SK-MEL-5 (cell line): Measurements from ENCODE around the gene ZNF334. TPM values are rescaled to one million over a fixed set of nuclear protein-coding genes. Genes with fewer than 3 reads are reported as not detected.
A peak's percentile ranks its signal among the peaks of the same experiment; 100 is the strongest.

Source experiments
- DNase-seq: peaks from one replicate; pipeline ENCODE4 v3.0.0-alpha.2; 2016; ENCODE audit warnings: low read depth, low spot score
- in situ Hi-C: cut with HindIII; loops from 2 replicates; pipeline ENCODE4 v1.10.0; 2016; ENCODE audit warnings: low sequenced_read_pairs, high pct_unique_total_duplicates, low pct_unique_long_range_greater_than_20kb
- polyA plus RNA-seq, 2 experiments: library from polyadenylated mRNA; depleted of rRNA; stranded (reverse); fragments of >200 nt; gene quantifications; 2 replicates each; pipeline ENCODE4 v1.2.3, GENCODE V29; 2015
- total RNA-seq: library from RNA; depleted of rRNA; stranded (reverse); fragments of >200 nt; shearing (Covaris generic); gene quantifications from 2 replicates; pipeline ENCODE4 v1.2.3, GENCODE V29; 2014; rRNA removed

ZNF334 gene
- total RNA-seq = not detected in 2 replicates
- not detected in 2 replicates for polyA plus RNA-seq (2015; cell fraction: cytosol; rRNA removed)
- 0.53 TPM in 1 of 2 replicates, not detected in the other for polyA plus RNA-seq (2015; cell fraction: nucleus; rRNA removed)

DNA sequence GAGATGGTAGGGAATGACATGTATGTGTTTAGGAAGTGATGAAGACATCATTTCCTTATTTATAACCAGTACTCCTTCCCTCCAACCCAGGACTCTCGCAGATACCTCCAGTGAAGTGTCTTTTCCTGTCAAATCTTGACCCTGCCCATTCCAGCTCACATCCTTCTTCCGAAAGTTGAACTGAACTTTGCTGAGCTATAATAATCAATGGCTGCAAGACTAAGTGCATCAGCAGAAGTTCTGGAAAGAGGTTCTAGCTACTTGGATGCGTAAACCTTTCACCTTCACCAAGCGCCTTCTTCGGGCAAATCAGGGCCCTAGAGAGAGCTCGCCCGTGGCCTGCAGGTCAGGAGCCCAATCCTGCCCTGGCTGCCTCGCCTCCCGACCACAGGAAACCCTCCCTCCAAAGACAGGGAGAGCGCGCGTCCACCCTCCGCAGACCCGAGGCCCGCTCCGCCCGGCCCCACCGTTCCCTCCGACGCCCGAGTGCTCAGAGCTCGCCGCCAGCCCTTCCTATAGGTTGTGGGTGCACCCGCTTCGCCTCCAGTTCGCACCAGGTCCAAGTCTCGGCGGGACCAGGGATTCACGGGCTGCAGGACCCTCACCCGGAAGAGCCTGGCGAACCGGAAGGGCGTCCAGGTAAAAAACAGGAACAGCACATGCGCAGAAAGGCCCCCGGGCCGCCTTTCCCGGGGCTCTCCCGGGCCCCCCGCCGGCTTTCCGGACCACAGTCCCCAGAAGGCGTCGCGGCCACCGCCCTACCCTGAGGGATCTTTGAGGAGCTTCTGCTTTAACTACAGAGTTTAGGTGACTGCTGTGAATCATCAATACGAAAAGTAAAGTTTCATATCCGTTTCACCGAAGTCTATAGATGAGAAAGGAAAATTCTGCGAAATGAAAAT, at the start of gene ZNF334:
ZNF334 (minus strand) TSS at position 617 of the 902 bp plus-strand sequence. CDS start 1,457 bp downstream, outside the sequence.
- no peak for DNase-seq
- in situ Hi-C loops = no loop called here

DNA sequence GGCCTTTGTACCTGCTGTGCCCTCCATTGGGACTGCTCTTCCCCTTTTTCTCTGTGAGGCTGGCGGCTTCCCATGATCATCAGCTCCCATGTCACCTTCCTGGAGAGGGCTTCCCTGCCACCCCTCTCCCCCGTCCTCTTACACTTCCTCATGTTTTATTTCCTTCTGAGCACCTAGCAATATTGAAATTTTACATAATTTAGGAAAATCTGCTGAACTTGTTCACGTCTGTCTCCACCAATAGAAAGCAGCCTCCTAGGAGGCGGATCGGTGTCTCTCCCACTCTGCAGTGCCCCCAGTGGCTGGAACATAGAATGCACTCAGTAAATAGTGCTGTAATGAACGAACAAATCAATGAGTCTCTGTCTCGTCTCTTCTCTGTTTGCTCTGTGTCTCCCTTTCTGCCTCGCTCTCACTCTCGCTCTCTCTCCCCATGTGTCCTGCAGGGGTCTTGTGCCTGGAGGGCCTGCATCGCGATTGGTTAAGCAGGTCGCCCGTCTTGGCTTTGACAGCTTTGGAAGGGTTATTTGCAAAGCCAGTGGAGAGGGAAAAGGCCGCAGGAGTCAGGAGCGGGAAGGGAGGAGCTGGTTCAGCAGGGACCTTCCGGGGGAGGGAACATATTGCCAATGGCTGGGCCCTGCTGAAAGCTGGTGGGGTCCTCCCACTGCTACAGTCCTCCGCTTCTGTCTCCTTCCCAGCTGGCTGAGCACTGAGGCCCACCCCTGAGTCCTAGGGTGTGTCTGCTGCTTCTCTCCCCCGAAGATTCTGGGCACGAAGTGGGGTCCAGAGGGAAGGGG, 49.2 kb upstream of the ZNF334 start:
- in situ Hi-C loops = no loop called here

DNA sequence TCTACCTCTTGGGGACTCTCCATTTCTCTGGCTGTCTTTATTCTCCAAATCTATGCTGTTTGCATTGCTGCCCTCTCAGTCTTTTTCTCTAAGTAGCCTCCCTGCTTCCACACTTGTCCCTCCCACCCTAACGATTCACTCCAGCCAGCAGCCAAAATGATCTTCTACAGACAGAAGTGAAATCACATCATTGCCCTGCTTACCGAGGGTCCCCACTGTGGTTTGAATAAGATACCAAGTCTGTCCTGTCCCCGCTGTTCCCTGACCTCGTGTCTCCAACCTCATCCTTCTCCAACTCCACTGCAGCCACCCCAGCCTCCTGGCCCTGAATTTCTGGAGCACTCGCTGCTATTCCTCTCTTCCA, 48.6 kb upstream of the ZNF334 start:
- in situ Hi-C loops = no loop called here
- DNase-seq = no peak

More for the DNA sequence above, 49.2 kb upstream of the ZNF334 start:
- peak; percentile 90 for DNase-seq

DNA sequence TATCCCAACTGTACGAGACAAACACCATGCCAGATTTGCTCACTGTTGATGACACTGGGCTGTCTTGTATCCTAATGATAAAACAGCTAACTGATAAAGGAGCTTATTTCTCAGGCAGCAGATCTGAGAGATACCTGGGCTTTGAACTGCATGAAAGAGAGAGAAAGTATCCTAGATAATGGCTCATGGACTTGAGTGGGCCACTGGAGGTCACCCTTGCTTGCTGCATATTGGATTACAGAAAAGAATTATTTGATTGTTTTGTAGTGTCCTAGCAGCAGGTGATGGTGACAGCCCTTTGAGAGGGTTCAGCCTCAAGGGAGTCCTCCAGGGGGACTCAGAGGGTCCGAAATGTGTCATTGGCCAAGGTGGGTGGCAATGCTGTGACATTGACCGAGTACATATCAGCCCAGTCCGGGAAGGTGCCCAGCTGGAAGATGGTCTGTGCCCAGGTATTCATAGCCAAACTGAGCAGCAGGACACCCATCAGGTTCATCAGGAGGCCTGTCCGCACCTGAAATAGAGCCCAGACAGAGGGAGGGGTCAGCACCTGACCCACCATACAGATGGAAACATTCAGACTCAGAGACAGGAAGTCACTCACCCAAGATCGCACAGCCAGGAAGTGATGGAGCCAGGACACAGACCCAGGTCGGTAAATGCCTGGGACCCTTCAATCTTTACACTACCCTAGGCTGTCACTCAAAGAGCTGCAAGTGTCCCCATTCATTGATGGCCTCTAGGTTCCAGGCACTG, 46.5 kb upstream of the ZNF334 start:
- in situ Hi-C loops = no loop called here
- DNase-seq = peak; percentile 48

DNA sequence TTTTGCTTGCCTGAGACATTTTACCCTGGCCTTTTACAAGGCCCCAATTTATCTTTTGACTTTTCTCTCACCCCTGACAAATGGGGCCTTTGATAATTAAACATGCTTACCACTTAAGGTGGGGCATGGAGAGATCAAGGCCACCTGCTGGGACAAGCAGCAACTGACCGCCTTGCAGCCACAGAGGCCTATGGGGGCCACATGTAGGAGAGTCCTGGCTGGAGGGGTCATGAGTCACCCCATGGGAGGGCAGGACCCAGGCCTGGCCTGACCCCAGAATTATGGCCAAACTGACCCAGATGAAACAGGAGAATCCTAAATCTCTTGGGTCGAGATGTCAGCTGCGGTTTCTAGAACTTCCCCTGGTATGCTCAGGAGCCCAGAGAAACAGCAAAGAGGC, 45.6 kb upstream of the ZNF334 start:
- DNase-seq = no peak
- in situ Hi-C loops = no loop called here

DNA sequence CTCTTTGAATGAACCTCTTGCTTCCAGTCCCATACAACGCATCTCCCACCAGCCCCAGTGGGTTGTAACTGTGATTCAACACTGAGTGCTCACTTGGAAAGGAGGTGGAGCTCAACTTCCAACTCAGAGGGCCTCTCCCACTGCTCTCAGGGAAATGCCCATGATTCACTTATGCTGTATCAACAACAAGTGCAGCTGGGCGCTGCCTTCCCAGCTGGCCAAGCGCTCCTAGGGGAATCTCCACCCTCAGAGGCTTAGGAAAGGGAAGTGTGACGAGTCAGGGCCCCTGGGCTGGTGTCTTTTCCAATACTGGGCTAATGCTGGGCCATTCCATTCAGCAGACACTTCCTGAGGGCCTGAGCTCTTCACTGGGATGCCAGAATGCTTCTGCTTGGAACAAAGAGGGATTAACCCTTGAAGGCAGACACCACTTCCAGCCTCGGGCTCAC, 45.2 kb upstream of the ZNF334 start:
- DNase-seq = peak; percentile 11
- in situ Hi-C loops = no loop called here

DNA sequence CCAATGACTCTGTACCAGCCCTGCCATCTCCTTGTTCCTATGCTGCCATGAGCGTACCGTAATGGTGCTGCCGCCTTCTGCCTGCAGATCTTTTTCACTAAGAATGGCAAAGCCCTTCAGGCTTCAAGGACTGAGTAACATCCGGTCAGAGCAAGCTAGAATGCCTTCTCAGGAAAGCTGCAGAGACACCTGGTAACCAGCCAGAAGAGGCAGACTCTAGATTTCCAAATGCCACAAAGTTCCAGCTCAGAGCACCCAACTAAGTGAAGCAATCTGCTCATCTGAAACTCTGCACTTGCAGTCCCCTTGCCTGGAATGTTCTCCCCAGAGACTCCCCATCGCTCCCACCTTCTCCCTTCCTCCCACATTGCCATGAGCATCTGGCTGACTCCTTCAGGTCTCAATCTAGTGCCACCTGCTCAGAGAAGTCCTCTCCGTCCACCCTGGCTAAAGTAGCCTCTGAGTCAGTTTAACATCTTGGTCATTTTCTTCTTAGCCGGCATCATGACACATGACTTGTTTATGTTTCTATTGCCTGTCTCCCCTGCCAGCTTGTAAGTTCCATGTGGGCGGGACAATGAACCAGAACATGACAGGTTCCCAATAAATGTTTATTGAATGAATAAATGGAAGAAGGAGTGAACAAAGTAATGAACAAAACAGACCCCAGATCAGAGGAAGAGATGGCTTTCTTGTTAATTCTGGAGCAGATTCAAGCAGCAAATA, 44.0 kb upstream of the ZNF334 start:
- in situ Hi-C loops = no loop called here
- no peak for DNase-seq

DNA sequence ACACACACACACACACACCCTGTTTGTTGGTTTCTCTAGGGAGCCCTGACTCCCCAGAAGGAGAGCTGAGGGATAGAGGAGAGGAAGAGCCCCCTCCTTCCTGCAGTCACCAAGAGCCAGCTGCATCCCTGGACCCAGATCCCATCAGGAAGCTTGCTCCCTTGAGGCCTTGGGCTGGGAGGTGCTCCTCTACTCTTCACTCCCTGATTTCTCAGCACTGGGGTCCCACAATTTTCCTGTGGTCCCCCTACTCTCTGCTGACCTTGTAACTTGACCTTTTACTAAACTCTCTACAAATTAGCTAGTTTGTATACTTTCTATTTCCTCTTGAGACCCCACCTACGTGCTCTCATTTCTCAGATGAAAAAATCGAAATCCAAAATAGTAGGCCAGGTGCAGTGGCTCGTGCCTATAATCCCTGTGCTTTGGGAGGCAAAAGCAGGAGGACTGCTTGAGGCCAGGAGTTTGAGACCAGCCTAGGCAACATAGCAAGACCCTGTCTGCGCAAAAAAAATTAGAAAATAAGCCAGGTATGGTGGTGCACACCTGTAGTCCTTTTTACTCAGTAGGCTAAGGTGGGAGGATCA, 42.1 kb upstream of the ZNF334 start:
- DNase-seq = no peak
- in situ Hi-C loops = no loop called here

DNA sequence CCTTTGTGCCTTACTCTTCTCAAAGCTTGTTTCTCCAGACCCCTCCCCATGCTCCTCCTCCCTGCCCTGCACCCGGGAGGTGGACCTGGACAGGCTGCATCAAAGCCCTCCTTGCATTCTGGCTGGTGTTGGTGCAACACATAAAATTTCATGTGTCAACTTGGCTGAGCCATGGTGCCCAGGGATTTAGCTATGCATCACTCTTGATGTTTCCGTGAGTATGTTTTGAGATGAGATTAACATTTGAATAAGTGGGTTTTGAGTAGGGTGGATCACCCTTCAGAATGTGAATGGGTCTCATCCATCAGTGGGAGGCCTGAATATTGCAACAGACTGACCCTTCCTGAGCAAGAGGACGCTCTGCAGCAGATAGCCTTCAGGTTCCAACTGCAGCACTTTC, 41.5 kb upstream of the ZNF334 start:
- no peak for DNase-seq
- in situ Hi-C loops = no loop called here

DNA sequence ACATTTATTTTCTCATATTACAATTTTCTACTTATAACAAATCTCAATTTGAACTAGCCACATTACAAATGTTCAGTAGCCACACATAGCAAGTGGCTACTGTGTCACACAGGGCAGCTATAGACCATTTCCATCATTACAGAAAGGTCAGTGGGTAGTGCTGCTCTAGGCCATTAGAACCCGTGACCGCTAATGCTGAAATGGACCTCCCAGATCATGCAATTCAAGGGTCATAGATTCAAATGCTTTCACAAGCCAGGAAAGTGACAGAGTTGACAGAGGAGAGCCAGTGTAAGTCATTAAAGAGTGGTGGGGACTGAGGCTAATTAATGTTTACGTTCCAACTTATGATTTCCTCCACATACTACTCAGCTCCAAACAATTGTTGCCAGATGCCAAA, 40.6 kb upstream of the ZNF334 start:
- no peak for DNase-seq
- in situ Hi-C loops = no loop called here

DNA sequence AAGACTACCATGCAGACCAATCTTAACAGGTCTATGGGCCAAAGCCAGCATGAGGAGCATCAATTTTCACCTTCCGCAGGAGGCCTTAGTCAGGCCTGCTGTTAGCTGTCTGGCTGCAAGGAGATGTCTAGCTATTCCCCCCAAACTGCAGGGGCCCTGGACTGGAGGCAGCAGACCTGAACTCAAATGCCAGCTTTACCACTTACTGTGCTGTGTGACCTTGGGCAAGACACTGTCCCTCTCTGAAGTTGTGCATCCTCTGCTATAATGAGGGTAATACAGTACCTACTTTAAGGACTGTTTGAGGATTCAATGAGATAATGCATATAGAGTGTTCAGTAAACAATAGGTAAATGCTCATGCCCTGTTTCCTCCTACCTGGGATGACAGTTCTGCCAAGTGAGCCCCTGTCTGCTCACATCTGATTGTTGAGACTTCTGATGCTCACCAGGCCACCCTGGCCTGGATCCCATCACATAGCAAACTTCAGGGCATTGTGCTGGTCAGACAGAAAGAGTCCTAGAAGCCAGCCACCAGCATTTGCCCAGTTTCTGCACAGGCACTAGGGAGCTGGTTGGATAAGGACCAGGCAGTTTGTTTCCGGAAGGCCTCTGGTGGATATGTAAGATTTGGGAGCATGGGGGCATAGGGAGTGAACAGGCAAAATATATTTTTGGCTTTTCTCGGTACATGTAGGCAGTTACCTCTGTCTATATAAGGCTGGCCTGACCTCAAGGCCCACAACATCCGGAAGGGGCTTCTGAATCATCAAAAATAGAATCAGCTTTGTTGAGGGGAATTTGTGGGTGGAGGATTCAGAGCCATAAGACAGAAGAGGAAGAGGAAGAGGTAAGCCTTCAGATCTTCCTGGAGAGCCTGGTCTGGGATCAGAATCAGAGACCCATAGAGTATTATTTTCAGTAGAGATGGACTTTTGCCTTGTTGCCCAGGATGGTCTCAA, 39.4 kb upstream of the ZNF334 start:
- in situ Hi-C loops = no loop called here
- no peak for DNase-seq

DNA sequence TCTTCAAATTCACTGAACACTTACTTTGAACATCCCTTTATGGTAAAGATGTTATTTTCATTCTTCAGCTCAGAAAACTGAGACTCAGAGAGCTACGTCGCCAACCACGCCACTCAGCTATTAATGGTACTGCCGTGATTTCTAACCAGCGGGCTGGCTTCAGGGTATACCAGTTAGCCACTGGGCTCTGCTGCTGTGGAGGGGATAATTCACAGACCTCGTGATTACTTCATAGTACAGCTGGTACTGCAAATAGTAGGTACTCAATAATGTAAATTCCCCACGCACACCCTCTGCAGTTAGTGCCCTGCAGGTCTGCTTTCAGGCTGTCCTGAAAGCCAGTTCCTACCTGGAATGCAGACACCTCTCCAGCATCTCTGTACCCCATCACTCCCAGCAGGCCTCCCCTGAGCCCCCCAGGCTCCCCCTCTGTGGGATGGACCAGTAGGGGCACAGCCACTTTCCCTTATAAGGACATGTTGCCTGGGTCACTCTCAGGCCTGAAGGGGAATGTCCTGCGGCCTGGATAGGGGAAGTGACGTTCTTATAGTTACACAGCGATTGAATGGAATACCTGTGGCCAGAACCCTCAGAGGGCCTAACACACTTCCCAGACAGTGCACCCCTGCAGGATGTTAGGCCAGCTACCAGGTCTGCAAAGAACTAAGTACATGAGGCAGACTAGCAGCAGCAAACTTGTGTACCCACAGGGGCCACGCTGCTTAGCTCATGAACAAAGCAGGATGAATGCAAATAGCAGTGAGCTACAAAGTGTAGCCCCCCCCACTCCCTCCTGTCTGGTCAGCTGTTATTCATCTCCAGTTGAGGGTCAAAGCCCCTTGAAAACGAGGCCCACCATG, 38.4 kb upstream of the ZNF334 start:
- no peak for DNase-seq
- in situ Hi-C loops = no loop called here

DNA sequence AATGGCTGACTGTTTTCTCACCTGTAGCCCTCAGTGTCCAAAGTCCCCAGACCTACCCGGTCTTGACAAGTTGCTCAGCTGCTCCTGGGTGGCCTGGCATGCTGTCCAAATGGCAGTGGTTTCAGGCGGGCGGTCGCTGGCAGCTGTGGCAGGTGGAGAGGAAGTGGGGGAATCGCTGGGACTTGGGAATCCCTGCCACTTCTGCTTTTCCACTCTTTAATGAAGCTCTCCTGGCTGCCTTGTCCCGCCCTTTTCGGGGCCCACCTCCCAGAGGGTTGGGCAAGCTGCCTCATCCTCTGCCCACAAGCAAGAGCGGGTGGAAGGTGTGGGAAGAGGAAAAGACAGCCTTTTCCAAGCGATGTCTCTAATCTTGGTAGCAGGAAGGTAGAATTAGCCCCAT, 37.1 kb upstream of the ZNF334 start, which contains the start of gene OCSTAMP:
OCSTAMP (minus strand) TSS at position 194 of the 400 bp plus-strand sequence; CDS start at position 100, 94 bp downstream.
- in situ Hi-C loops = no loop called here
- DNase-seq = no peak

DNA sequence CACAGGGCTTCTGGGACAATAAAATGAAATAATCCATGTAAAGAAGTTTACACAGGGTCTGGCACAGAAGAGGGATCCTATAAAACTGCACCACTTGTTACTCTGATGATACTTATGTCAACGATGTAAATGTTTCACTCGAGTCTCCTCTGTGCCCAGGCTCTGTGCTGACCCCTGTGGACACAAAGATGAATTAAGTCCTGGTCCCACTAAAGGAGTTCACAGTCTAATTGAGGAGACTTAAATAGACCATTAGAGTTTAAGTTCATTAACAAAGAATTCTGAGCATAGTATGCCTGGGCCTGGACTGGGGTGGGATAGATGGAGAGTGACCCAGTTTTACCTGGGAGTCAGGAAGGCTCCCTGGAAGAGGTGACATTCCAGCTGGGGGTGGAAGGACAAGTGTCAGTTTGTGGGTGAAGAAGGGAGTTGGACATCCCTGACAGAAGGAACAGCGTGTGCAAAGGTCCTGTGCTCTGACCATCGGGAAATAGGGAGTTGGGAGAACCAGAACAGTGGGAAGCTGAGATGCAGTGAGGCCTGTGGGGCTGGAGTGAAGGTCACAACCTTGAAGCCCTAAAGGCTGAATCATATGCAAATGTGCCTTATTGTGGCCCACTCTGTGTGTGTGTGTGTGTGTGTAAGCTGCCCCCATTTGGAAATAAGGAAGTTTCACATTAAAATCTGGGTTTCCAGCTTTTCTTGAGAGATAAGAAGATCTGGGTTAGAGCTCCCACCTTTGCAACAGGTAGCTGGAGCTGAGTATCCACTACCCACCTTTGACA, 36.0 kb upstream of the ZNF334 start:
- DNase-seq = no peak
- in situ Hi-C loops = loop anchor here (25.0 kb wide), 1 partner anchor 138 kb away; the partner anchor contains the start of gene TP53RK
